HUDEP-2 (cell line): Measurements from ENCODE around the gene BNC2.

Experiments used
- DNase-seq, 76 experiments: peaks; one replicate each; lab custom pipeline; 2025; ENCODE audit not compliant: unreplicated experiment in 76 of 76; lab: John Stamatoyannopoulos, UW

Gene BNC2

DNA sequence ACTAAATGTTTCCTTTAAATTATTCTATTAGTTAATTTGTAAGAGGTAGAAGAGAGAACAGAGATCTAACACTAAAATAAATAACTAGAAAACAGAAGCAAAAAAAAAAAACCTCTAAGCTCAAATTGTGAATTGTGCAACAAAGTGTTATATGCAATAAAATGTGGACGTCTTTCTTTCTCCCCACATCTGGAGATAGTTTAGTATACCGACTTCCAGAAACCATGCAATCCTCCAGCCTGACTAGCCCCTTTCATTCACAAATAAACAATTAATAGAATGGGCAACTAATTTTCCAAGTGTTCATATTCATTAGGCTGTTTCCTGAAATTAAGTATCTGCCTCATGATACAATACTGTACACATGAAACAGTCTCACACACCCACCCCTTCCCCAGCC, 258.5 kb downstream of the BNC2 start:
- DNase-seq, result no peak

DNA sequence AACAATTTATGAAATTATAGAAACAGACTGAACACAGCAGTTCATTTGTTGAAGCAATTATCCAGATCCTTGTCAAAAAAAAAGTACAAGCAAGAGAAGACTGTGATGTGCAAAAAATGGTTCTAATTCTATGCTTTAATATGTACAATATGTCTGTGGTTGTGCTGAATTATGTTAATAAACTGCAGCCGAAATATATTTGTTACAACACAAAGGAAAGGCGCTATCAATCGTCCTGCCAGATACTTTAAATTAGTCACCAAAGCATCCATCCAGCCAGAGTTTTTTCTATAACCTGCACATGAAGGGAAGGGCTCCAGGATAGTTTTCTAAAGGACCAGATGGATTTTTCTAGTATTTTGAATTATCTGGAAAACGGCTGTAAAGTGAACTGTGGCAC, 259.5 kb downstream of the BNC2 start:
- no peak for DNase-seq

DNA sequence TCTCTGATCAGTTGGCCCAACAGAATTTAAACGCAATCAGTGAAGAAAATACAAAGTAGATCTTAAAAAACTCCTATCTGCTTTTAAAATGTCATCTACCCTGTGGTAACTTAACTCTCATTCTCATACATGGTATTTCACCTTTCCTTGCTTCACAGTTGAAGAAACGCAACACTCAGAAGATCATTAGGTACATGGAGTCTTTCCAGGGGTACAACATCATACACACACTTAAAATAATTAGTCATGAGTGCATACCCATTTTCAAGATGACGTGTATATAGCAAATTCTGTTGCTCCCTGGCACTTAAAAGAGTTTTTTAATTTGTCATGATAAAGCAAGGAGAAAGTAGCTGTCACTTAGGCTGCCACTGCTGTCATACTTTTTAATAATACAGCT, 259.9 kb downstream of the BNC2 start:
- DNase-seq, result no peak

DNA sequence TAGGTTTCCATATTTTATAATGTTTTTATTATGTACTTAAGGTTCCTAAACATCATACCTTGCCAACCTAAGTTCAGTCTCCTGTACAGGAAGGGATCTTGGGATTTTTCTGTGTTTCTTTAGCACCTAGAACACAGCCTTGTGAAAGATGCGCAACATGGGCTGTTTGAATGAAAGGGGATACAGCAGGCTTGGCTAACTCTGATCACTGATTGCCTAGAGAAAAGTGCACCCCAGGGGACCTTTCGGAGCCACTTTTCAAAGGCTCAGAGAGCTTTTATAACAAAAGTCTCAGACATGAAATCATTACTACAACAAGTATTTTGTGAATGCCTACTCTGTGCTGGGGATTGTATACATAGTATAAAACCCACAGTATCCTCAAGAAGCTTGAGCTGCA, 261.6 kb downstream of the BNC2 start:
- DNase-seq, result no peak

DNA sequence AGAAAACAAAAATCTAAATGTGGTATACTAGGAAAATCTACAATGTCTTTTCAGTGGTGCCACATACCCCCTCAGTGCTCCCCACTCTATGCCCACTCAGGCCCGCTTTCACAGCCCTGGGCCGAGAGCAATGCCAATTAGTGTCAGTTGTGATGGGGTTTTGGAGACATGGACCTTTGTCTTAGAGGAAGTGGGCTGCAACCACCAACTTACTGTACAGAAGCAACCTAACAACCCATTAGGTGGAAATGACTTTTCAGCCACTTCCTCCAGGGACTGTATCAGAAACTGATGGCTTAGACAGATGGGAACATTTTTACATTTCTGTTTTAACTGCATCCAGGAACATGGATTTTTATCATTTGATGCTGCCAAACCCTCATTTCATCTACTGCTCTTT, 268.0 kb downstream of the BNC2 start:
- DNase-seq, result no peak

DNA sequence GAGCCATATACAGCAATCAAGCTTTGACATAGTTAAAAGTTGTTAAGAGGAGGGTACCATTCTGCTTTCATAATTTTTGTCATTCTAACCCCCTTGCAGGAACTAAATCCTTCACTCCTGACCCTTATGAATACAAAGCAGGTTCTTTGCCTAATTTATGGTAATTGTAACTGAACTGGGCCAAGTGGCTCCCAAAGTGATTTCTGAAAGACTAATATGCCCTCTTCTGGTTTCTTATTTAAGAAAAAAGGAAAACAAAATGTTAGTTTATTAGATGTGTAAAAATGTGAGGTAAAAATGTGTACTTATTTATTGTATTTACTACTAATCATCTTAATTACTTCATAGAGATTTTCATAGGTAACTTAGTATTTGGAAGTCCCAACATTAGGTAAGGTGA, 268.5 kb downstream of the BNC2 start:
- no peak for DNase-seq

DNA sequence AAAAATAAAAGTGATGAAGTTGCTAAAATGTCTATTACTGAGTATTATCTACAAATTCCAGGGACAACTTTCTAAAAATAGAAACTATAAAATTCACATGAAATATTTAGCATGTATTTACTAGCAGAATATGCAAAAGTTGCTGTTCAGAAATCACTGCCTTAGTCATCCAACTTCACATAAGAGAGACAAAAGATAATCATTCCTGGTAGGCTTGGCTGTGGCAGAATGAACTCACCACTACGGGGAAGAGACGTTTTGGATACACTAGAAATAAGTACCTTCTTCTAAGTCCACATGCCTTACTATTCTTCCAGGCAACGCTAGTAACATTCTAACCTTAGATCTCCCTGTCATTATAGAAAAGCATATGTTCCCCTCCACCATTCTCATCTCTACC, 272.2 kb downstream of the BNC2 start:
- no peak for DNase-seq

DNA sequence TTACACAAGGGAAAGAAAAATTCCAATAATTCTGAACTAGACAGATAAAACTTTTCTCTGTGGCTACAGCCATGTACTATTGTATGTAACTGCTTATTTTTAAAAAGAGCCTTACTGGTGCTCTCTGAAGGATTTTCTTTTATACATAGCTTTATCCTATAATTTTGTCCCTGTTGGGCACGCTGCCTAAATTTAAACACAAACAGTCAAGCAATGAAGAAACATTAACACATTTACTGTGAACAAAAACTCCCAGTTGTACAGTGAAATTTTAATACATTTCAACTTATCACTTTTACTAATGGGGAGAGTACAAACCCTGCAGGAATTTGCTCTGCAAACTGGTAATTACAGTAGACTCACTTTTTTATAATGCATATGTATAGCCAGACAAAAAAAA, 273.3 kb downstream of the BNC2 start:
- no peak for DNase-seq

DNA sequence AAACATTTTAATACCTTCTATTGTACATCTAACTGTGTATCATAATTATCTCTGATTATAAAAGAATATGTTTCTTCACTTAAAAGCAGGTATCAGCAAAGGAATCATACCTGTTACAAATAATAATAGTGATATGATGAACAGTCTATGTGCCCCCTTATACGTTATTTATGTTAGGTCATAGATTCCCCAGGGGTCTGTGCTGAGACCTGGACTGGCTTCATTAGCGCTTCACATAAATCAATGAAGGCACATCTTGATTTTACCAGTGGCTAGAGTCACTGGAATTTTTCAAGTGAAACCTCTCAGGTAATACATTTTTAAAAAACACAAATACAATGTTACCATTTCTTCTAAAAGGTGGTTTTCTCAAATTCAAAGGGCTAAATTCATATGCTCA, 275.2 kb downstream of the BNC2 start:
- no peak for DNase-seq

DNA sequence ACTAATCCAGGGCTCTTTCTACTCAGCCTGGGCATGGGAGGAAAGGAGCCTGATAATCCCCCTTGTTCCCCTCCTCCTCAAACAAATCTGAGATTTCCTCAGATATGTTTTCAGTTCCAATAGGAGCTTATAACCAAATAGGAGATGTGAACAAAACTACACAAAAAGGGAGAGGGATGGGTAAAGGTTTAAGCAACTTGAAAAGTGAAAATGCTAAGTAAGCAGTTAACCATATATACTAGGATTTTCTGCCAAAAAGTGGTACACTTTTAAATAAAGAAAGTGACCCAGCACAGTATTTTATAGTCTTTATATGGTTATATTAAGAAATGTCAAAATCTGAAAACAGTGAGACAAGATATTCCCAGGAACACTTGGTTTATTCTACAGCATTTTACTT, 275.7 kb downstream of the BNC2 start:
- DNase-seq, result no peak

DNA sequence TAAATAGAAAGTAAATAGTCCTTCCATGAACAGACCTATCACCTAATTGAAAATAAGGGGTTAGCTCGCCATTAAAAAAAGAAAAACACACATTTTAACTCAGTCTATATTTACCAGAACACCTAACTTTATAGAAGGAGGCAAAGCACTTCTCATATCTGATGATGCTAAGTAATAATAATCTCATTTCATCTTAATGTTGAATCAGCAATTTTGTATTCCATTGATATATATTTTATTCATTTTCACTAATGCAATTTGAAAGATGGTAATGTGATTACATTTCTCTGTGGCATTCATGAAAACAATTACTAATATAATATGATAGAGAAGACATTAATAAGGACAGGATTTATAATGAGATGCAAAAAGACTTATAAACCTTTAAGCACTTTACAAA, 276.7 kb downstream of the BNC2 start:
- no peak for DNase-seq

DNA sequence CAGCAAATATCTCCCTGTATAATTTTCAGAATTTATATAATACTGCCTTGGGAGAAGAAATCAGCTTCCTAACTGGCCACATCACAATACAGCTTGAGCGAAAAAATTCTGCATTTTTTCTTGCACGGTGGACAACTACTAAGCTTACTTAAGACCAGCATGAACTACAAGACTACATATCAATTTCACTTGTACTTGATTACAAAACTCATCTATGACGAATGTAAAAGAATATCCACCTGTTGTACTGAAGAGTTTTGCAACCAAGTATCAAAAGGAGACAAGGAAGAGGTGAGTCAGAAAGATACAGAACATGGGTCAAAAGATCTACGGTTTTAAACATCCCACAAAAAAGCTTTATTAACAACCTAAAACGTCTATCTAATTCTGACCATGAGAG, 279.4 kb downstream of the BNC2 start:
- DNase-seq, result no peak

DNA sequence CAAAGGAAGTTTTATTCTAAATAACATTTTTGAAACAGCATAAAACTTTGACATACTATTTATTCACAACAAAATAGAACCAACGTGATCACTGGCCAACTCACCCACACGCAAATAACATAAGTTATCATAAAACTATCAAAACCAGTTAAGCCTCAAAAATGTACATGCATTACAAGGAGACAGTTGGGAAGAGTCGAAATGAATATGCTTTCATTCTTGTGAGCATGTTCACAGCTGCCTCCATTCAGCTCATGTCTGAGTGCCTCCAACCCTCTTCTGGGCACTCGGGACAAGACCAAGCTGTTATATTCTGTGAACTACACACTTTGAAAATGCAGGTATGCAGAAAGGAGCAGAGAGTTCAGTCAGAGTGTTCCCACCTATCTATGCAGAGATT, 284.9 kb downstream of the BNC2 start:
- no peak for DNase-seq

DNA sequence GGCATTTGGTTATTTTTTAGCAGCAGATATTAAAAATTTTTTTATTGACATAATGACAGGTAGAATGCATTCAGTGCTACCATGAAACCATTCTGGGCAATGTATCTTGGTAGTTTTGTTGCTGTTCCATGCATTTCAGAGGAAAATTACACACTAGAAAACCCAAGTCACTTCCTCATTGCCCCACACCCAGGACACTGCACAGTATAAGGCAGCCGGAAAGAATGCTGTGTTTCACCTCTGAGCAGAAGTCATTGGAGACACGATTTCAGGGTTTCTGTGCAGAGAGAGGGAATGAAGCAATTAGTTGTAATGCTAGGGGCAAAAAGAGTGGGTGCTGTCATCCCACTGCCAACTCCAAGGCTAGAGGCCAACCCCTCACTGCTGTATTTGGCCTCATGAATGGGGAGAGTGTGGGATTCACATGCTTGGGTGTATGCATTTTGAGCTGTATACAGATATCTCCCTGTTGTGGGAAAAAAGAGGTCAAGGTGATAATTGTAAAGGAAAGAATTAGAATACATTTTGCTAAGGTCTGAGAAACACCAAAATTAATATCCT, 290.5 kb downstream of the BNC2 start:
- DNase-seq, result no peak

DNA sequence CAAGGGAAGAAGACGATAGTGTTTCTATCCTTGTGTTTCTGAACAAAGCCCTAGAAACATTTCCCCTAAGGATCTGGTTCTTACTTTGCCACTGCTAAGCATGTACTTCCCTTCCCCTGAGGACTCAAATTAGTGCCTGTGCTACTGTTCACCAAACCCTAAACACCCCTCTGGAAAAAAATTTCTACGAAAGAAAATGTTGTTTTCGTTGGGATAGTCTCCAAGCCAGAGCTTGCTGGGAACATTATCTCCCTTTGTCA, 294.6 kb downstream of the BNC2 start:
- DNase-seq, result no peak

DNA sequence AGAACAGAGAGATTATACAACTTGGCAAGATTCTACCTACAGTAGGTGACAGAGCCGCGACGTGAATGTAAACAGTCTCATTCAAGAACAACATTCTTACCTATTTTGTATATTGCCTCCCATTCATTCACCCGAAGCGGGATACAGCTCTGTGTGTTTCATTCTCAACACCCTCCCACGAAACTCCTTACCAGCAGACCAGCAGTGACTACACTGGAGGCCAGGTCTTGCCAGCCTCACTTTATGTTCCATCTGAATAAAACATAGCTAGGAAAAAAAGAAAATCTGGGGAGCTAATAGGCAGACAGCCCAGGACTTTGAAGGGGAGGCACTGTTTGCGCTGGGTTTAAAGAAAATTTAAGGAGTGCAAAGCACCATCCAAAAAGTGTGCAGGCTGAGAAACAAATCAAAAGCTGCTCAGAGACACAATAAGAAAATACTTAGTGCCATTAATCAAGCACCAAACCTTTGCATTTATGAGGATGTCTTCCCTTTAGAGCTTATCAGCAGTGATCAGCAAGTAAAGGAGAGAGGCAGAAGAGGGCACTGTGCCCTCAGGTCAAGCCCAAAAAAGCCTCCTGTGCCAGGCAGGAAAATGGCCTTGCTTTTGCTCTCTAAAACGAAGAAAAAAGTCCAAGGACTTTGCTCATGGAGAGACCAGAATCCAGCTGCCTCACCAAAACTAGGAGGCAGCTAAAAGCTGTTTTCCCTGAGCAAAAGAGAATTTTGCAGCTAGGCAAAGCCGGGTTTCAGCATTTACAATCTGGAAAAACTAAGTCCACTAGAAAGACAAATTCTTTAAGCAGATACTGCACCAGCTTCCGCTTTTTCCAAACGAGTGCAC, 295.1 kb downstream of the BNC2 start:
- DNase-seq, result peak in 1 of 76 experiments; percentile 1

DNA sequence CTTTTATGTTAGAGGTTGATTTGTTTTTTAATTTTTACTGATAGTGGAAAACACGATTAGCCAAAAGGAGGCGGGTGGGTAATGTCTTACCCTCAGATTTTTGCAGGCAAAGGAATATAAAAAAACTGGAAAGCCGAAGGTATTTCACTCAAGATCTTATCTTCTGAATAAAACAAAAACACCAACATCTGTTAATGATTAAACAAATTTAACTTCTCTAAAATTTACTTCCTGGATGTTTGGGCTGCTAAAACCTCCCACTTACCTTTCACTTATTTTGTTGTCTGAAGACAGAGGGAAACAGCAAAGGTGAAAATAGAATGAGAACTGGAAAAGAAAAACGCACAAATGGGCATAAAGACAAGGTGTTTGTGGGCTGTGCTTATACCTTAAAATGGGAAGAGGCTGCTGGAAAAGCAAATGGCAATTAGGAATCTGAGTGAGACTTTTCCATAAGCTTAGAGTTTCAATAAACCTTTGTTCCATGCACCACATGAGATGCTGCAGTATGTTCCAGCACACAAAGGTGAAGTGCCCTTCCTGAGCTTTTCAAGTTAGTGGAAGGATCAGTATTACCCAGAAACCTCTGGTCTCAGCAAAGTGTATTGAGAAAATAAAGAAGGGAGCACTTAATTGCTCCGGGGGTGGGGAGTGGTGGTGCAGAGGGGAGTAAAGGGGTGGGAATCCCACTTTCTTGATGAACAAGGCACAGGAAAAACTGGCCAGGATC, 298.3 kb downstream of the BNC2 start:
- DNase-seq, result no peak

DNA sequence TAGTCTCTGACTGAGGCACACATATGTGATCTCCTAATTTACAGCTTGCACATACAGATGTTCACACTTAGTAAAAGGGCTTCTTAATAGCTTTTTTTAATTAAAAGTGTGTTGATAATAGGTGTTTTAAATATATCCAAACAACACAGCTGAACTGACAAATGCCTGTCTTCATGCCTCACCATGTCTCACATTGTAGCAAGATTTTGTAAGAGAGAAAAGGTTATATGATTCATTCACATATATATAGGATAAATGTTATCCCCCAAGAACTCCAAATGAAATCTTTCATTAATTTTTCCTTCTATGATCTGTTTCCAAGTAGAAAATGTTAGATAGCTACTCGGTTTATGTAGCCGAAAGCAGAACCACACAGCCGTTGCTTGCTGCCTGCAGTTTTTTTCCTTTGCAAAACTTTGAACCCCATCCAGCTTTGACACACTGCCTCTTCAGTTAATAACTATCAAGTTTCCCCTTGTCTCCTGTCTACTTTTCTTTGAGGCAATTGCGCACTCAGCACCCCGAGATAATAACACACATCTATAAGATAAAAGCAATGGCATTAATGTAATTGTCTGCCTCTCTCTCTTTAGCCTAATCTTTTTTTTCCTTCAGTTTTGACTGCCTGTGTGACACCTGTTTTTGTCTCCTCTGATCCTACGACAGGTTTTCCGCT, 299.2 kb downstream of the BNC2 start:
- no peak for DNase-seq

DNA sequence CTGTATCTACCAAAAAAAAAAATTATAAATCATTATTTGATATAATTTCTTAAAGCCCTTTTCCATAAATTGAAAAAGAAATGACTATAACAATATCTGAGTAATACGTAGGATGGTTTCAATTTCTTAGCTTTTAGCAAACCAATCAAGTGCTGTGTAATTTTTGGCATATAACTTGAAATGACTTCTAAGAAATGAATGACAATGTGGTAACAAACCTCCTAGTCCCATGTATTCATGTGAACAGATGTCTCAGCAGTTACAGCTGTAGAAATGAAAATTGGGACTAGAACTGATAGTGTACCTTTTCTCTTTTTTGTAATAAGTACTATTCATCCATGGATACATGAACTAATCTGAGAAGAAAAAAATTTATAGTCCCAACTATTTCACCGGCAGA, 307.0 kb downstream of the BNC2 start:
- DNase-seq, result no peak

DNA sequence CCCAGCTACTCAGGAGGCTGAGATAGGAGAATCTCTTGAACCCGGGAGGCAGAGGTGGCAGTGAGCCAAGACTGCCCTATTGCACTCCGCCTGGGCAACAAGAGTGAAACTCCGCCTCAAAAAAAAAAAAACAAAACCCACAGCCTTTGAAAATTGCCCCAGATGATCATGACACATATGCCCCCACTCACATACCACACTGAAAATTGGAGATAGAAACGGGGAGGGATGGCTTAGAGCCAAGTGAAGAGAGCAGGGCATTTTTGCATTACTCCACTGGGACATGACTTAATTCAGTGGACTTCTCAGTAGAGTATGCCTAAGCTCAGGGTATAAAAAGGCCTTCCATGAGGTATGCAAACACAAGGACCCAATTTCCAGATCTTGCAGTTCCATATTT, 309.3 kb downstream of the BNC2 start:
- no peak for DNase-seq

DNA sequence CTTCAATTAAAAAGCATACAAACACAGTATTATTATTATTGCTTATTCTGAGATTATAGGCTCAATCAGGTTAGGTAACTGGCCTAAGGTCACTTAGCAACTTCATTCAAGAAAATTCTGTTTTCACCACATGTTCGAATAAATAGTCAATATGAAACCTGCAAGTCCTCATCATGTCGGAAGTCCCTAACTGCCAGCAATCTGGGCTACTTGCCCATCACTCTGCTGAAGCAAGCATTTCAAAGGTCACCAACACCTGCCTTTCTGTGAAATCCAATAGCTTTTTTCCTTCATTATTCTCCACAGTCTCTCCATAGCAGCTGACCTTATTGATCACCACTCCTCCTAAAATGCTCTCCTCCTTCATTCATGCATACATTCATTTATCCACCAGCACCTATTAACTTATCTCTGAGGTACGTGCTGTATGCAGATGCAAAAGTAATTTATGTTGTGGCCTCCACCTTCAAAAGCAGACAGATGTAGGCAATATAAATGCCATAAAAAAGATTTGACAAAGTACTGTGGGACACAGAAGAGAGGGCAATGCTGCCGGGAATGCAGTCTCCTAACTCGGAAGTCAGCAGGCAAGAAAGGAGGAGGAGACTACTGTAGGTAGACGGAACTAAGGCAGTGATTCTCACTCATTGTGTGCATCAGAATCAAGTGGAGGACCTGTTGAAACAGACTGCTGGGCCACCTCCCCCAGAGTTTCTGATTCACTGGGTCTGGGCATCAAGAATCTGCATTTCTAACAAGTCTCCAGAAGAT, 310.9 kb downstream of the BNC2 start:
- no peak for DNase-seq
